ENCODE results near the gene GNMT. TPM values are rescaled to one million over a fixed set of nuclear protein-coding genes. Genes with fewer than 3 reads are reported as not detected.

GNMT gene
- total and polyA plus RNA-seq, 9 donors: 0.35 to 2.7 (median 1.1) TPM

DNA sequence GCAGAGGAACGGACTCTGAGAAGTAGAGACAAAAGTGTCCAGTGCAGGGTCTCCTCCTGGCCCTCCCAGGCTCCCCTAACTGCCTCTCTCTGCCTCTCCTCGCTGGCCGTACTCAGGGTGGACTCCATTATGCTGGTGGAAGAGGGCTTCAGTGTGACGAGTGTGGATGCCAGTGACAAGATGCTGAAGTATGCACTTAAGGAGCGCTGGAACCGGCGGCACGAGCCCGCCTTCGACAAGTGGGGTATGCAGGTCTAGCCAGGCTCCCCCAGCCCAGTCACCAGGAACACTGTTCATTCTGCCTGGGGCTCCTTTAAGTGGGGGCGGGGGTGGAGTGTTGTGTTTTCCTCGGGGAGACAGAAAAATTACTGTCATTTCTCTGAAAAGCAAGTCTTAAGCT lies 1.5 kb downstream of the GNMT start:
- intact Hi-C loops (cut with DNase I): loop anchor here in 1 of 4 donors (10.0 kb wide), 1 partner anchor 47 kb away; the partner anchor contains the start of gene PTCRA
- Histone ChIP-seq H3K36me3 (peaks cover 3% of the 10 kb centered on the region), H3K4me1 (ENCODE audit: insufficient read depth) (peaks cover 5% of the 10 kb centered on the region), H3K9me3 (no peaks in the 10 kb centered on the region), H3K27ac (no peak overlapping the region), H3K27me3 (no peaks in the 10 kb centered on the region), H3K4me3 (no peak overlapping the region)
- WGBS, 3 donors: 86 to 90% (median 89%) methylated on average over 12 of the region's 12 CpGs
- DNase-seq: no peak
- TF ChIP-seq POLR2A (IDR thresholded peaks at IDR 0.05): no peak
- TF ChIP-seq, protein P1, sequence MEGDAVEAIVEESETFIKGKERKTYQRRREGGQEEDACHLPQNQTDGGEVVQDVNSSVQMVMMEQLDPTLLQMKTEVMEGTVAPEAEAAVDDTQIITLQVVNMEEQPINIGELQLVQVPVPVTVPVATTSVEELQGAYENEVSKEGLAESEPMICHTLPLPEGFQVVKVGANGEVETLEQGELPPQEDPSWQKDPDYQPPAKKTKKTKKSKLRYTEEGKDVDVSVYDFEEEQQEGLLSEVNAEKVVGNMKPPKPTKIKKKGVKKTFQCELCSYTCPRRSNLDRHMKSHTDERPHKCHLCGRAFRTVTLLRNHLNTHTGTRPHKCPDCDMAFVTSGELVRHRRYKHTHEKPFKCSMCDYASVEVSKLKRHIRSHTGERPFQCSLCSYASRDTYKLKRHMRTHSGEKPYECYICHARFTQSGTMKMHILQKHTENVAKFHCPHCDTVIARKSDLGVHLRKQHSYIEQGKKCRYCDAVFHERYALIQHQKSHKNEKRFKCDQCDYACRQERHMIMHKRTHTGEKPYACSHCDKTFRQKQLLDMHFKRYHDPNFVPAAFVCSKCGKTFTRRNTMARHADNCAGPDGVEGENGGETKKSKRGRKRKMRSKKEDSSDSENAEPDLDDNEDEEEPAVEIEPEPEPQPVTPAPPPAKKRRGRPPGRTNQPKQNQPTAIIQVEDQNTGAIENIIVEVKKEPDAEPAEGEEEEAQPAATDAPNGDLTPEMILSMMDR (IDR thresholded peaks at IDR 0.05): no peak
- TF ChIP-seq EP300 (IDR thresholded peaks at IDR 0.05): no peak

DNA sequence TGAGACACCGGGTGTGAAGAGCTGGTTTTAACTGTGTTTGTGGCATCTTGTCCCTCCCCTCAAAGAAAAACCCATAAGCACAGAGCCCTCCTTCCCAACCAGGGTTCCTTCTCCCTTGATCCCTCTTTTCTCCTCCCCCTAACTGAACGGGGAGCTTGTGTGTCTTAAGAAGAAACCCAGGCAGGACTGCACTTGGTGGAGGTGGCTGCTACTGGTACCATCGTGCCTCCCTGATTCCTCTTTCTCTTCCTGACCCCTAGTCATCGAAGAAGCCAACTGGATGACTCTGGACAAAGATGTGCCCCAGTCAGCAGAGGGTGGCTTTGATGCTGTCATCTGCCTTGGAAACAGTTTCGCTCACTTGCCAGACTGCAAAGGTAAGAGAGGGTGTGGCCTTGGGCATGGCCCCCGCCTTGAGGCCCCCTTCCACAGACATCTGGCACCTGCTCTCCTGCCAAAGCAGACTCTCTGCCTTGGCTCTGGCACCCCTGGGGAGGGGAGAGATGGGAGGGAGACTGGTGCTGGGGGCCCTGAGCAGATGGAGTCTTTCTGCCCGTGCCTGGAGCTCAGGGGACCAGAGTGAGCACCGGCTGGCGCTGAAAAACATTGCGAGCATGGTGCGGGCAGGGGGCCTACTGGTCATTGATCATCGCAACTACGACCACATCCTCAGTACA lies 2.1 kb downstream of the GNMT start:
- TF ChIP-seq POLR2A (IDR thresholded peaks at IDR 0.05) (no peak), EP300 (IDR thresholded peaks at IDR 0.05) (no peak)
- TF ChIP-seq, protein P1 (IDR thresholded peaks at IDR 0.05): no peak
- Histone ChIP-seq H3K9me3 (no peaks in the 10 kb centered on the region), H3K4me3 (no peak overlapping the region), H3K4me1 (ENCODE audit: insufficient read depth) (peaks cover 5% of the 10 kb centered on the region), H3K27ac (no peak overlapping the region), H3K36me3 (peaks cover 3% of the 10 kb centered on the region), H3K27me3 (no peaks in the 10 kb centered on the region)
- no peak for DNase-seq
- 84 to 88% (median 86%) methylated on average over 6 to 13 of the region's 13 CpGs for WGBS, 3 donors
- intact Hi-C loops (cut with DNase I): loop anchor here in 1 of 4 donors (10.0 kb wide), 1 partner anchor 48 kb away; the partner anchor contains the start of gene PTCRA

DNA sequence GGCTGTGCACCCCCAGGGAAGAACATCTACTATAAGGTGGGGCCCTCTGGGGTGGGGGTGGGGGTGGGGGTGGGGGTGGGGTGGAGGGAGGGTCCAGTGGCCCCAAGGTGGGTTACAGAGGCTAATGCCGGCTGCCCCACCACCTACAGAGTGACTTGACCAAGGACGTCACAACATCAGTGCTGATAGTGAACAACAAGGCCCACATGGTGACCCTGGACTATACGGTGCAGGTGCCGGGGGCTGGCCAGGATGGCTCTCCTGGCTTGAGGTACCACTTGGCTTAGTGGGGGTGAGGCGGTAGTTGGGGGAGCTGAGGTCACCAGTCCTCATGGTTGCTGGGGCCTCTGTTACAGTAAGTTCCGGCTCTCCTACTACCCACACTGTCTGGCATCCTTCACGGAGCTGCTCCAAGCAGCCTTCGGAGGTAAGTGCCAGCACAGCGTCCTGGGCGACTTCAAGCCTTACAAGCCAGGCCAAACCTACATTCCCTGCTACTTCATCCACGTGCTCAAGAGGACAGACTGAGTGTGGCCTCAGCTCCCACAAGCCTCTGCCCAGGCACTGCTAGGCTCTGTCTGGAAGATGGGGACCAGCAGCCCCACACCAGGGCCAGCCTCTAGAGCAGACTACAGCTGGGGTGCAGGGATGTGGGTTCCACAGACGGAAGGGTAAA lies 2.8 kb downstream of the GNMT start:
- no peak for DNase-seq
- Histone ChIP-seq H3K4me3 (no peak overlapping the region), H3K27ac (no peak overlapping the region), H3K9me3 (no peaks in the 10 kb centered on the region), H3K36me3 (peaks cover 3% of the 10 kb centered on the region), H3K27me3 (no peaks in the 10 kb centered on the region), H3K4me1 (ENCODE audit: insufficient read depth) (peaks cover 5% of the 10 kb centered on the region)
- intact Hi-C loops (cut with DNase I): loop anchor here in 1 of 4 donors (10.0 kb wide), 1 partner anchor 49 kb away; the partner anchor contains the start of gene PTCRA
- TF ChIP-seq, protein P1 (IDR thresholded peaks at IDR 0.05): no peak
- TF ChIP-seq POLR2A (IDR thresholded peaks at IDR 0.05) (no peak), EP300 (IDR thresholded peaks at IDR 0.05) (no peak)
- WGBS, 3 donors: 79 to 87% (median 82%) methylated on average over 8 to 12 of the region's 12 CpGs

DNA sequence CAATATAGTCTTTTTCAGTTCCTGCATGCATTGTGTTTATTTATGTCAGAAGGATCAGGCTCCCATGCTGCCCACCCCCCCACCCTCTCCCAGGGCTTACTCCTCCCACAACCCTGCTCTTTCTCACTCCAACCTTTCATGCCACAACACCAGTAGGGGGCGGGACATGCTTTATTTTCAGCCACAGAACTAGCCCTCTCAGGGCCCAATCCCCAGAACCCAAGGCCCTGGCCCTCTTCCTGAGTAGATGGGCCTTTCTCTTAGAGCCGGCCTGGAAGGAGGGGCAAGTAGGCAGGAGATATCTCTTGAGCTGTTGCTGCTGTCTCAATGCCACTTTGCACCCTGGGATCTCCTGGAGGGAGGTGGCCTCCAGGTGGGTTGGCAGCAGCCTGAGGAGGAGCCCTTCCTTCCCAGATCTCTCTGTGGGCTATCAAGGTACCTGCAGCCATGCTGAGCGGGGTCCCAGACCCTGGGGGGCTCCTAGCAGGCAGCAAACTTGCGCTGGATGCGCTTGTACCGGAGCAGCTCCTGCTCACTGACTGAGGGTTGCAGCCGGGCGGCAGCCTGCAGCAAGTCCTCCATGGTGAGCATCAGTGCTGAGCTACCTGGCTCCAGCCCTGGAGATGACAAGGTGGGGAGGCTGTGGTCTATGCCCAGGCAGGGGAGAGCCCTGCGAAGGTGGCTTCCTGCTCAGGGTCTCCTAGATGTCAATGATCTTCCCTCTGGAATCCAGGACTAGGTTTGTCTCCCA lies 3.5 kb downstream of the GNMT start:
- H3K4me1 ChIP-seq (ENCODE audit: insufficient read depth): peaks cover 5% of the 10 kb centered on the region
- TF ChIP-seq EP300 (IDR thresholded peaks at IDR 0.05): no peak
- DNase-seq: no peak
- no peaks in the 10 kb centered on the region for H3K9me3 ChIP-seq
- intact Hi-C loops (cut with DNase I): loop anchor here in 1 of 4 donors (10.0 kb wide), 1 partner anchor 49 kb away; the partner anchor contains the start of gene PTCRA
- no peaks in the 10 kb centered on the region for H3K27me3 ChIP-seq
- no peak overlapping the region for H3K4me3 ChIP-seq
- H3K36me3 ChIP-seq: peaks cover 3% of the 10 kb centered on the region
- WGBS, 3 donors: 80 to 86% (median 84%) methylated on average over 9 of the region's 9 CpGs
- no peak overlapping the region for H3K27ac ChIP-seq
